ENCODE data around the gene OXTR. TPM values are rescaled to one million over a fixed set of nuclear protein-coding genes. Genes with fewer than 3 reads are reported as not detected.

Gene OXTR
- total and polyA plus RNA-seq, 8 donors = 0.05 to 2.4 (median 0.24) TPM

- Histone ChIP-seq H3K27ac (no peak overlapping the region), H3K36me3 (no peaks in the 10 kb centered on the region), H3K27me3 (no peaks in the 10 kb centered on the region), H3K4me1 (no peaks in the 10 kb centered on the region), H3K9me3 (no peaks in the 10 kb centered on the region), H3K4me3 (no peak overlapping the region)
- TF ChIP-seq CTCF (IDR thresholded peaks at IDR 0.05) = no peak
- DNase-seq (no peak), FAIRE-seq (no peak), ATAC-seq (no peak)
- intact Hi-C loops (cut with DNase I) = no loop called here
- 61 to 68% methylated on average over 6 of the region's 6 CpGs for WGBS, 2 donors
Observed at GRCh38 chr3:8755564-8756237, 13.7 kb downstream of the OXTR start.

DNA sequence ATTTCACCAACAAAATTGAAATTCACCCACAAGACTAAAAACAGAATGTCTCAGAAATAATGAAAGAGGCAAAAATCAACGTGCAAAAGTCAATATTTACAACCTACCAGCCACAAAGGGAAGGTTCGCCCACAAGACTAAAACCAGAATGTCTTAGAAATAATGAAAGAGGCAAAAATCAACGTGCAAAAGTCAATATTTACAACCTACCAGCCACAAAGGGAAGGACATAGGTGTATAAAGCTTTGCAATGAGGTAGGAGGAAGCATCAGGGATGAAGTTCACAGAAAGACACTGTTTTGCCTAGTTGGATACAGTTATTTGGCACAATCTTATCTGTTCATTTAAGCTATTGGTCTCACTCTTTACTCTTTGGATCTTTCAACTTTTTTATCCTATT, 14.3 kb downstream of the OXTR start:
- DNase-seq (no peak), ATAC-seq (no peak), FAIRE-seq (no peak)
- Histone ChIP-seq H3K4me3 (no peak overlapping the region), H3K36me3 (no peaks in the 10 kb centered on the region), H3K27ac (no peak overlapping the region), H3K9me3 (no peaks in the 10 kb centered on the region), H3K27me3 (no peaks in the 10 kb centered on the region), H3K4me1 (no peaks in the 10 kb centered on the region)
- TF ChIP-seq CTCF (IDR thresholded peaks at IDR 0.05) = no peak
- intact Hi-C loops (cut with DNase I) = no loop called here
- 27 to 33% methylated on average over 3 of the region's 3 CpGs for WGBS, 2 donors

GRCh38 chr3:8752832-8753231, 16.6 kb downstream of the OXTR start:
- 76 to 81% methylated on average over 14 of the region's 14 CpGs for WGBS, 2 donors
- no peaks in the 10 kb centered on the region for H3K27me3 ChIP-seq
- no peak for FAIRE-seq
- H3K9me3 ChIP-seq = no peaks in the 10 kb centered on the region
- intact Hi-C loops (cut with DNase I) = no loop called here
- DNase-seq = no peak
- H3K4me3 ChIP-seq = no peak overlapping the region
- ATAC-seq = no peak
- H3K36me3 ChIP-seq = no peaks in the 10 kb centered on the region
- TF ChIP-seq CTCF (IDR thresholded peaks at IDR 0.05) = no peak
- H3K27ac ChIP-seq = no peak overlapping the region
- H3K4me1 ChIP-seq = no peaks in the 10 kb centered on the region

- H3K27ac ChIP-seq = no peak overlapping the region
- H3K4me1 ChIP-seq = no peaks in the 10 kb centered on the region
- intact Hi-C loops (cut with DNase I) = no loop called here
- DNase-seq (no peak), ATAC-seq (no peak), FAIRE-seq (no peak)
- no peaks in the 10 kb centered on the region for H3K27me3 ChIP-seq
- WGBS, 2 donors = 51 to 87% methylated on average over 3 of the region's 3 CpGs
- H3K4me3 ChIP-seq = no peak overlapping the region
- no peak for TF ChIP-seq CTCF (IDR thresholded peaks at IDR 0.05)
- no peaks in the 10 kb centered on the region for H3K36me3 ChIP-seq
- H3K9me3 ChIP-seq = no peaks in the 10 kb centered on the region
Observed at GRCh38 chr3:8749316-8749715, 20.1 kb downstream of the OXTR start.

GRCh38 chr3:8746780-8747345, 22.6 kb downstream of the OXTR start:
- ATAC-seq (no peak), FAIRE-seq (no peak), DNase-seq (no peak)
- 48 to 53% methylated on average over 7 of the region's 7 CpGs for WGBS, 2 donors
- Histone ChIP-seq H3K4me3 (no peak overlapping the region), H3K4me1 (no peaks in the 10 kb centered on the region), H3K9me3 (no peaks in the 10 kb centered on the region), H3K27ac (no peak overlapping the region), H3K36me3 (no peaks in the 10 kb centered on the region), H3K27me3 (no peaks in the 10 kb centered on the region)
- intact Hi-C loops (cut with DNase I) = no loop called here
- no peak for TF ChIP-seq CTCF (IDR thresholded peaks at IDR 0.05)
